GM19455 (cell line): Measurements from ENCODE around the gene FGR.

Experiments
- ATAC-seq: cut with Tn5 transposase; IDR thresholded peaks from one replicate; pipeline ENCODE4 v1.9.1; 2021; ENCODE audit not compliant: unreplicated experiment

FGR gene

DNA sequence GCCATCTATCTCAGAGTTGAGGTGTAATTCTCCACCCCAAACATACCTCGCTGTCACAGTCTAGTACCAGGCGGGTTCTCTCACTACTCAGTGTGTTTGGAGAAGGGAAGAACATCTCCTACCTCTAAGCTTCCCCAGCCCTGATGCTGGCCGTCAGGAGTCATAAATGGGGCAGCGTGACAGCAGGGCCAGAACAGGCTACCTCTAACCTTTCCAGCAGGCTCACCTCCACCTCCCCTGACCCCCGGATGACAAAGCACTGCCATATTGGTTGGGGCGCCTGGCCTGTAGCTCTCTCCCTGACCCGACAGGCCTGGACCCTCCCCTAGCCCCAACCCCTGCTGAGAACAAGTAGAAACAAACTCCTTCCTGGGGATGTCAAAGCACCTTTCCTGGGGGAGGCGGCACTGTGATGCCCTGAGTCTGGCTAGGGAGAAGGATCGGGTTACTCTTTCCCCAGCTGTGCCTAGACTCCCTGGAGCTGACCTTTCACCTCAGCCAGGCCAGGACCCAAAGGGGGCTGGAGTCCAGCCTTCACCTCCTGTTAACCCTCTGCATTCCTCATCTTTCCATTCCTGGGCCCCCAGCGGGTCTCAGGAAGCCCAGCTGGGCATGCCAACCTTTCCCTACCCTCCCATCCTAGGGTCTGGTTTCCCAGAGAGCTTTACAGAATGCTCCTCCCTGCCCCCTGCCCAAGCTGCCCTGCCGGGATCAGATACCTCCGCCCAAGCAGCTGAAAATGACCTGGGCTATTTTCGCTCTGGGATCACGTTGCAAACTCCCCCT lies 65.3 kb downstream of the FGR start:
- ATAC-seq, result no peak

GRCh38 chr1:27569088-27569460 lies 65.9 kb downstream of the FGR start:
- no peak for ATAC-seq

- ATAC-seq, result peak; percentile 91
Observed at GRCh38 chr1:27568300-27569087, 66.5 kb downstream of the FGR start.

DNA sequence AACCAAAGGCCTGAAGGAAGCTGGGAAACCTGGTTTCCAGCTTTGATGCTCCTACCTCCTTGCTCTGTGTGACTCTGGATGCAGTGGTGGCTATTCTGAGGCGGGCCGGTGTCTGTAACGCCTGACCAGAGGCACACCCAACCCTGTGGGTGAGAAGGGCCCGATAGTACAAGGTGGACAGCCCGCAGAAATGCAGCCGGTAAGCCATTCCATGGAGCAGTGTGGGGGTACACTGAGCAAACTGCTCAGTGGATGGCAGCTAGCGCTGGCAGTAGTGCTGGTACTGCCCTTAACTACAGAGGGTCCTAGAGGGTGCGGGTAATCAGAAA lies 67.0 kb downstream of the FGR start:
- no peak for ATAC-seq

DNA sequence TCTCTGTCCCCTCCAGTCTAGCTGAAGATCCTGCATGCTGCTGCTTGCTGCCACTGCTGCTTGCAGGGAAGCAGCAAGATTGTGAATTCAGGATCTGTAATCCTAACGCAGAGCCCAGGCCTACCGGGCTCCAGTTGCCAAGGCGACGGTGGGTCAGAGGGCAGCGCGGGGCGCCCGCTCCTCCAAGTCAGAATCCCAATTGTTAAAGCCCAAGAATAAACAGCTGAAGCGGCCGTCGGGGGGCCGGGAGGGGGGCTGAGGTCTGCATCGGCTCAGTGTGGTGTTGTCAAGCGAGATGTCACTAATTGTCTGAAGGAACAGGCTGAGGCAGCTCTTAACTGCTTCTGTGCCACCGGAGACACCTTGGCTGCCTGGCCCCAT lies 67.8 kb downstream of the FGR start:
- no peak for ATAC-seq

DNA sequence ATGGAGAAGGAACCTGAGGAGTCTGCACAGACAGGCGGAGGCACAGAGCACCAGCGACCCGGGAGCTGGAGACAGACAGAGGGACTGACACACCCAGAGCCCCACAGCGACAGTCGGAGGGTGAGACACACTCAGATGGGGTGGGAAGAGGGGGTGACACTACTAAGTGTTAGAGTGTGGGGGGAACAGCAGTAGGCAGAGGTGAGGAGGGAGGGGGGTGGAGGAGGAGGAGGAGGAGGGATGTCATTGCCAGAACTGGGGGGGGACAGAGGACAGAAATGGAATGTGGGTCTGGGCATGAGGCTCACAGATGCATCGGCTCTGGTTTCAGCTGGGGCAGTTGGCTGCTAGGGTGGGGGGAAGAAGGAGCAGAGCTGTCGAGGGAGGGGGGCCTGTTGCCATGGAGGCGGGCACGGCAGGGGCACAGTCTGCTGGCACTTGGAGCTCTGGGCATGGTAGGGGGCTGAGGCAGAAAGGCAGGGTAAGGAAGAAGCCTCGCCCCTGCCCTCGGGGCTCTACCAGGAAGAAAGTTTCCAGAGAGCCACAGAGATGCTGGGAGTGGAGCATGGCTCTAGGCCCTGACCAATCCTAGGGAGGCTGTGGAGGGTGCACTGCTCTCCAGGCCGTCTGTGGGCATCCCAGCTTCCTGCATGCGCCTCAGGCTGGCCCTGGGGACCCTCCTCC lies 68.4 kb downstream of the FGR start:
- no peak for ATAC-seq

DNA sequence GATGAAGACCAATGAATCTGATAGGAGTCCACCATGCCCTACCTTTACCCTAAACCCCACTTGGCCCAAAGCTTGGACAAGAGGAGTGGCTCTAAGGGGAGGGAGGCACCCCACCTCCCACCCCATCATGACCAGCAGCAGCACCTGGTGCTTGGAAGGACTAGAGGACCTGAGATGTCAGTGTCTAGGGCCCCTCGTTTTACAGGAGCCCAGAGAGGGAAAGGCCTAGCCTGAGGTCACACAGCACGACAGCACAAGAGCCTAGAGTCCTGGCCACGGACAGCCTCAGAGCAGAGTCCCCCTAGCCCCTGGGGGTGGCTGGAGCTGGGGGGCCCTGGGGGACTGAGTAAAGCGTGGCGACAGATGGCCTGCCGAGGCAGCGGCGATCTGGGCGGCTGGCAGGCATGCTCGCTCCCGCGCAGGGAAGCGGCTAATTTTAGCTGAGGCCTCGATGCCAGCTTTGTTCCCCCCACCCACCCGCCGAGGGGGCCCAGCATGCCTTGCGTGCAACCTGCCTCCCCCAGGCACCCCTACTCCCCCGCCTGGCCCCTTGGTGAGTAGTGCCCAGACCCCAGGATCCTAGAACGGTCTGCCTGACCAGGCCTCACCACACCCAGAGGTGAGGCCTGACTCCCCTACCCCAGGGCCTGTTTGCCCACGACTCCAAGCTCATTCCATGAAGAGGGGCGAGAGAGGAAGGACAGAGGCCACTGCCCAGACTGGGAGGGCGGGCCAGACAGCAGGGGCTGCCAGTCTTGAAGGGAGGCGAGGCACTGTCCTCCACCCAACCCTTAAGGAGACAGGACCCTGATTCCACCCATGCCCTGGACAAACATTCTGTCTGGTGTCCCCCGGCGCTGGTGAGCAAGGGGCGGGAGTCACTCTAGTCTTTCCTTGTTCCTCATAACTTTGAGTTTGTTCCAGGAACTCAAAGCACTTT lies 70.0 kb downstream of the FGR start:
- no peak for ATAC-seq

- ATAC-seq, result no peak
Observed at GRCh38 chr1:27563591-27564471, 71.2 kb downstream of the FGR start.

DNA sequence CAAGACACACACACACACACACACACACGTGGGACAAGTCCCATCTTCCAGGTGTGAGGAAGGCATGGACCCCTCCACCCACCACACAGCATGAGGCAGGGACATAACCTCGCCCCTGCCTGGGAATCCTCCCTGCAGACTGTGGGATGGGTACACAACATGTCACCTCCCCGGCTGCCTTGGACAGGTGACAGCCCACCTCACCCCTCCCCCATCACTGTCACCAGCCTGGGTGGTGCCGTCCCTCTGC lies 71.7 kb downstream of the FGR start:
- no peak for ATAC-seq

GRCh38 chr1:27562534-27563340 lies 72.2 kb downstream of the FGR start:
- ATAC-seq, result no peak
